Tibial artery (tissue), 4 donors: ENCODE data around the gene IL17B.

Source experiments
- DNase-seq, 2 donors: peaks; one replicate each; pipeline ENCODE4 v3.0.0-alpha.2; 2019
- H3K27ac ChIP-seq, 2 donors: fragments of 200-600 bp; sonication (generic) in 1 of 2; 1 replicate in 1 of 2; 2 replicates in 1 of 2; pipeline ENCODE4 v1.5.1; 2018 to 2019; ENCODE audit warnings: mild to moderate bottlenecking in 1 of 2
- H3K27me3 ChIP-seq, 2 donors: fragments of 200-600 bp; sonication (generic) in 1 of 2; one replicate each; pipeline versions ENCODE4 v1.5.1 to v1.6.0; 2016 to 2019
- H3K36me3 ChIP-seq, 3 donors: fragments of 200-600 bp; sonication (generic) in 2 of 3; one replicate each; pipeline ENCODE4 v1.5.1; 2016 to 2019; ENCODE audit warnings: mild to moderate bottlenecking in 2 of 3
- H3K4me1 ChIP-seq, 4 donors: fragments of 200-600 bp; sonication (generic) in 2 of 4; 1 replicate in 3 of 4; 2 replicates in 1 of 4; pipeline ENCODE4 v1.5.1; 2016 to 2019
- H3K4me3 ChIP-seq, 2 donors: fragments of 200-600 bp; sonication (generic) in 1 of 2; 1 replicate in 1 of 2; 2 replicates in 1 of 2; pipeline ENCODE4 v1.5.1; 2018 to 2019; ENCODE audit warnings: mild to moderate bottlenecking in 2 of 2
- H3K9me3 ChIP-seq, 3 donors: fragments of 200-600 bp; sonication (generic) in 1 of 3; one replicate each; pipeline ENCODE4 v1.5.1; 2016 to 2019
- intact Hi-C: fragments of 100-400 bp; cut with DNase I; formaldehyde crosslinking; loops from one replicate; pipeline ENCODE4 v1.15.0; 2023; ENCODE audit warnings: low total_unique reads
- TF ChIP-seq, protein P1 (sequence below), 2 experiments: fragments of 200-600 bp in 1 of 2; fragments of 450-650 bp in 1 of 2; IDR thresholded peaks; one replicate each; pipeline ENCODE4 v1.5.1; 2017 to 2019; ENCODE audit warnings: antibody characterized with exemption in 2 of 2, mild to moderate bottlenecking in 1 of 2, moderate library complexity in 1 of 2

The IL17B gene

GRCh38 chr5:149424371-149425315 is 45.6 kb upstream of the IL17B start:
- TF ChIP-seq, protein P1, sequence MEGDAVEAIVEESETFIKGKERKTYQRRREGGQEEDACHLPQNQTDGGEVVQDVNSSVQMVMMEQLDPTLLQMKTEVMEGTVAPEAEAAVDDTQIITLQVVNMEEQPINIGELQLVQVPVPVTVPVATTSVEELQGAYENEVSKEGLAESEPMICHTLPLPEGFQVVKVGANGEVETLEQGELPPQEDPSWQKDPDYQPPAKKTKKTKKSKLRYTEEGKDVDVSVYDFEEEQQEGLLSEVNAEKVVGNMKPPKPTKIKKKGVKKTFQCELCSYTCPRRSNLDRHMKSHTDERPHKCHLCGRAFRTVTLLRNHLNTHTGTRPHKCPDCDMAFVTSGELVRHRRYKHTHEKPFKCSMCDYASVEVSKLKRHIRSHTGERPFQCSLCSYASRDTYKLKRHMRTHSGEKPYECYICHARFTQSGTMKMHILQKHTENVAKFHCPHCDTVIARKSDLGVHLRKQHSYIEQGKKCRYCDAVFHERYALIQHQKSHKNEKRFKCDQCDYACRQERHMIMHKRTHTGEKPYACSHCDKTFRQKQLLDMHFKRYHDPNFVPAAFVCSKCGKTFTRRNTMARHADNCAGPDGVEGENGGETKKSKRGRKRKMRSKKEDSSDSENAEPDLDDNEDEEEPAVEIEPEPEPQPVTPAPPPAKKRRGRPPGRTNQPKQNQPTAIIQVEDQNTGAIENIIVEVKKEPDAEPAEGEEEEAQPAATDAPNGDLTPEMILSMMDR (IDR thresholded peaks at IDR 0.05): no peak
- Histone ChIP-seq H3K4me1 (peaks cover 5 to 68% (median 57%) of the 10 kb centered on the region in 4 donors), H3K27me3 (no peaks in the 10 kb centered on the region), H3K4me3 (no peak overlapping the region), H3K9me3 (no peaks in the 10 kb centered on the region), H3K36me3 (peaks cover 99 to 100% (median 100%) of the 10 kb centered on the region in 3 donors), H3K27ac (peak overlapping the region; percentile 90 to 98)
- intact Hi-C loops: loop anchor here (5.0 kb wide), 1 partner anchor 42 kb away; no protein-coding TSS in a partner anchor
- DNase-seq: no peak

DNA sequence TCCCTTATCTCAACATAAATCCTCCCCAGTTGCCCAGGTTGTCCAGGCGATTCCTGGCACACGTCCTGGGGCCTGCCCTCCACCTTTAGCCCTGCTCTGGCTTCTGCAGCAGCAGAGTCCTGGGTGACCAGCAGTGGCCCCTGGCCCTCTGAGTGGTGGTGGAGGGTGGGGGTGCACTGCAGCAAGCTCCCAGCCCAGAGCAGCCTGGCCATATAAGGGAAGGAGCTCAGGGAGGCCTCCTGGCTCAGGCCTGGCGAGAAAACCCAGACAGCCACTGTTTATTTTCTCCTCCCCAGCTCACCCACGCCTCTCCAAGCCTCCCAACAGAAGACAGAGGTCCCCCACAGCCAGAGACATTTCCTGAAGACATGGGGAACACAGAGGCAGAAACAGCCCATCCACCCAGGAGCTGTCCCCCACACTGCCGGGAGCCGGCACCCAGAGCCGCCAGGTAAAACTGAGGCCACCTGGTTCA is 44.7 kb upstream of the IL17B start:
- no peaks in the 10 kb centered on the region for H3K9me3 ChIP-seq
- peaks cover 96 to 100% (median 99%) of the 10 kb centered on the region in 3 donors for H3K36me3 ChIP-seq
- no peaks in the 10 kb centered on the region for H3K27me3 ChIP-seq
- TF ChIP-seq, protein P1 (IDR thresholded peaks at IDR 0.05): peak in 1 of 2 experiments; percentile 12
- intact Hi-C loops: loop anchor here (5.0 kb wide), 1 partner anchor 42 kb away; no protein-coding TSS in a partner anchor
- peak overlapping the region; percentile 90 to 98 for H3K27ac ChIP-seq
- peaks cover 5 to 70% (median 61%) of the 10 kb centered on the region in 4 donors for H3K4me1 ChIP-seq
- H3K4me3 ChIP-seq: no peak overlapping the region
- peak in 1 of 2 donors; percentile 82 for DNase-seq

DNA sequence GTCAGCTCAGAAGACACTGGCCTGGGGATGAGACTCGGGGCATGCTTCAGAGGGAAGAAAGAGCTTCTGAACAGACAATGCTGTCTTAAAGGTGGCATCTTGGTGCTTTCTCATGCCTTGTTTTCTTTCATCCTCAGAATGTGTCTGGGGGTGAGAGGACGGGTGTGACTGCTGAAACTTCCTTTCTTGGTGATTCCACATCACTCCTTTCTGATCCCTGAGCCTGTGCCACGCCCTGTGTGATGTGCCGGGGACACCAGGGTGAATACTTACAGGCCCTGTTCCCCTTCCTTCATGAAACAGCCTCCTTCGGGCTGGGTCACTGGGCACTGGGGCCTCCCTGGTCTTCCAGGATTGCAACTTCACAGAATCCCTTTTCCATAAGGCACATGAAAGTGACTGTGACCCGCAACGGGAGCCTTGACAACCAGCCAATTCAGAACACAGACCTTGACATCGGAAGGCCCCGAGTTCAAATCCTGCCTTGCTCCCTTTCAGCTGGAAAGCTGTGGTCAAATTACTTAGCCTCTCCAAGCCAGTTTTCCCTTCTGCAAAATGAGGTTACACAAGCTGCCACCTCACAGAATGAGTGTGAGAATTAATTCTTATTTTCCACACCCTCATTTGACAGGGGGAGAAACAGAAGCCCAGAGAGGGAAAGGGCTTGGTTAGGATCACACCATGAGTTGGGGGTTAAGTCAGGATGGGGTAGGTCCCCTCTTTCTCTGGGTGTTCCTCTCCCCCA is 44.1 kb upstream of the IL17B start:
- H3K36me3 ChIP-seq: peaks cover 91 to 100% (median 96%) of the 10 kb centered on the region in 3 donors
- H3K4me3 ChIP-seq: peak overlapping the region in 1 of 2 donors; percentile 66
- intact Hi-C loops: loop anchor here (5.0 kb wide), 1 partner anchor 41 kb away; no protein-coding TSS in a partner anchor
- H3K4me1 ChIP-seq: peaks cover 5 to 75% (median 62%) of the 10 kb centered on the region in 4 donors
- H3K27ac ChIP-seq: peak overlapping the region; percentile 90 to 98
- TF ChIP-seq, protein P1 (IDR thresholded peaks at IDR 0.05): no peak
- no peaks in the 10 kb centered on the region for H3K27me3 ChIP-seq
- H3K9me3 ChIP-seq: no peaks in the 10 kb centered on the region
- DNase-seq: no peak

DNA sequence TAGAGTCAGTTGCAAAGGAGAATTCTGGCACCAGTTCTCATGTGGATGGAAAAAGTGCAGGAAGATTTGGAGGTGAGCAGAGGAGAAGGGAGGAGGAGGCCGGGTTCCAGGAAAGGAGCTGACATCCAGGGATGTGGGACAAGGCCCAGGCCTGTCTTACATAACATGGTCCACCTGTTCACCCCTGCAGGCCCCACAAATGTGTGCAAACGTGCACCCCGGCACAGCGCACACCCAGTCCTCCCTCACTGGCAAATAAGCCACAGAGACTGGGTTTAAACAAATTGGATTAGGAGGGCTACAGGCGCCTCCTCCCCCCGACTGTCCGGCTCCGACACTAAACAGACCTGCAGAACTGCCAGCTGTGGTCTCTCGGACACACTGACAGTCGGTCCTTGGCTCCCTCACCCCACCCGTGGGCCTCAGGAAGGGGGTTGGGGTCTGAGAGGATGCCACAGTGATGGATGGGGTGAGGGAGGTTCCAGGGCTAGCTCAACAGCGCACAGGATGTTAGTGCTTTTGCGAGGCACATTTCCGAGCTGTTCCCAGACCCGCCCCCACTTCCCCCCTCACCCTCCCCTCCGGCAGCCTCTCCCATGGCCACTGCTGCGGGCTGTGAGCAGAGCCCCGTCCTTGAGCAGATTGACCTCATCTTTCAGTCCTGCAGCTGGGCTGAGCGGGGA is 43.4 kb upstream of the IL17B start:
- Histone ChIP-seq H3K27ac (peak overlapping the region; percentile 90 to 98), H3K4me3 (peak overlapping the region; percentile 1 to 66), H3K9me3 (no peaks in the 10 kb centered on the region), H3K27me3 (no peaks in the 10 kb centered on the region), H3K4me1 (peaks cover 5 to 77% (median 67%) of the 10 kb centered on the region in 4 donors), H3K36me3 (peaks cover 90 to 100% (median 95%) of the 10 kb centered on the region in 3 donors)
- TF ChIP-seq, protein P1 (IDR thresholded peaks at IDR 0.05): no peak
- intact Hi-C loops: loop anchor here (5.0 kb wide), 1 partner anchor 40 kb away; no protein-coding TSS in a partner anchor
- peak in 1 of 2 donors; percentile 81 for DNase-seq

DNA sequence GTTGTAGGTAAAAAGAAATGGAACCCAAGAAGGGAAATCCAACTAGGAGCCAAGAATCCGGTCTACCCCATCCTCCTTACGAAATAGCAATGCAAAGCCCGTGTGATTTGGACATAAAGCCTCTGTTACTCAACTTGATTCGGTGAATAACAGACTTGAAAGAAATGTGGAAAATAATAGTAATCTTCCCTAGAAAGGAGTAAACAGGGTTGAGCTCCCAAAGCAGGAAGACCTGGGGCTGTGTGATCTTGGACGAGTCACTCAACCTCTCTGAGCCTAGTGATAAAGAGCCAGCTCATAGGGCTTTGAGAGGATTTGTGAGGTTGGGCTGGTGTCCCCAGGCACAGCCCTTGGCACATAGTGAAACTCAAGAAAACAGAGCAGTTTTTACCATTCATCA is 42.7 kb upstream of the IL17B start:
- peak overlapping the region; percentile 90 to 98 for H3K27ac ChIP-seq
- intact Hi-C loops: loop anchor here (5.0 kb wide), 1 partner anchor 40 kb away; no protein-coding TSS in a partner anchor

More for the DNA sequence above, 42.7 kb upstream of the IL17B start:
- TF ChIP-seq, protein P1 (IDR thresholded peaks at IDR 0.05): no peak
- H3K4me3 ChIP-seq: peak overlapping the region; percentile 1 to 66
- no peaks in the 10 kb centered on the region for H3K9me3 ChIP-seq
- no peak for DNase-seq
- peaks cover 5 to 84% (median 70%) of the 10 kb centered on the region in 4 donors for H3K4me1 ChIP-seq
- H3K36me3 ChIP-seq: peaks cover 90 to 99% (median 91%) of the 10 kb centered on the region in 3 donors
- H3K27me3 ChIP-seq: no peaks in the 10 kb centered on the region
